ENCODE results near the gene LIN37. TPM values are rescaled to one million over a fixed set of nuclear protein-coding genes. Genes with fewer than 3 reads are reported as not detected.

LIN37 gene
- total and polyA plus RNA-seq, 9 of the 15 experiments (the other 6 are each of a cell fraction or from before 2014, with no cell fraction given) = 1.2 to 12.5 (median 8.6) TPM

DNA sequence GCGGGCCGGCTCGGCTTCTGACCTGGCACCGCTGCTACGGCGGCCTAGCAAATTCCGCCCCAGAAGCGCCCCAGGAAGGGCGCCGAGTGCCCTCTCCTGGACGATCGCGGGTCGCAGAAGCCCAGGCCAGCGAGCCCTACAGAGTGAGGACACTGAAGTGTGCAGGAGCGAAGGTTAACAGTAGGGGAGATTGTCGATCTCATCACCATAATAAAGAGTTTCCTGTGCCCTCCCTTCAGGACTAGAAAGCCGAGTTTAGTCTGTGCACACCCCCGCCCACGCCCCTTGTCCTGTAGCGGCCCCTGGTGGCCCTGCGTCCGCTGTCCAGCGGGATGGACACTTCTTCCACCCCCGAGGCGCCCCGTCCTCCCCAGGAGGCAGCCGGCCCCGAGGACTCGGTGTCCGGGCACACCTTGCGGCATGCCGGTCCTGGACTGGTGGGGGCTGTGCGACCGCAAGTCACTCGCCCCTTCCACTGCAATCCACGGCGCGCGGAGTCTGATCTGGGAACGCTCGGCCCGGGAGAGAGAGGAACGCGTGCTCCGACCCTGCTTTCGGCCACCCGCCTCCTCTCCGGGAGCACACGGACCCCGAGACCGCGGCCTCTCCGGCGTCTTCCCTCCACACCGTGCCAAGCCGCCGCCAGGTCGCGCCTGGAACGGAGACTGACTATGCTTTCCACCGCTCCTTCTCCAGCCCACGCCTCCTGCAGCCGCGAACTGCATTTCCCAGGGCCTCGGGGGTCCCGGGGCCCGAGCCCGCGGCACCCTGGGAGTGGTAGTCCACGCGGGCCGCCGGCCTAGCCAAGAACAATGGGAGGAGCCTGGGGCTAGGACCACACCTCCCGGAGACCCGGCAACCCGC is 31.3 kb upstream of the LIN37 start (continued):
- TF ChIP-seq XRCC5 (IDR thresholded peaks at IDR 0.05; ENCODE audit: low read depth, low read length) (peak; percentile 75; the same call in 1 of the 2 replicates), MCM2 (IDR thresholded peaks at IDR 0.05; ENCODE audit: low read depth) (no peak), SMAD4 (CRISPR knock-in tag; conservative IDR thresholded peaks at IDR 0.05) (0 out of 2 replicates have a peak, but pooled peaks have one; percentile 16), ZNF583 (CRISPR knock-in tag; IDR thresholded peaks at IDR 0.05) (no peak), RBFOX2 (IDR thresholded peaks at IDR 0.05; ENCODE audit: low read depth, low read length) (peak; percentile 86), NR2F6 (CRISPR knock-in tag; IDR thresholded peaks at IDR 0.05) (no peak), ZNF436 (CRISPR knock-in tag; IDR thresholded peaks at IDR 0.05) (no peak), FUS (optimal IDR thresholded peaks at IDR 0.05; ENCODE audit: low read depth, low read length) (no peak), BCLAF1 (IDR thresholded peaks at IDR 0.05; ENCODE audit: borderline replicate concordance in 1 of 2, control insufficient read depth in 1 of 2, low read depth in 2 of 2, low read length in 1 of 2) (0 out of 4 replicates have a peak, but pooled peaks of 1 of the 2 experiments have one; percentile 42), SMARCA5 (IDR thresholded peaks at IDR 0.05) (peak; percentile 47; the same call in 1 of the 2 replicates), MCM5 (IDR thresholded peaks at IDR 0.05; ENCODE audit: low read depth) (no peak), ZNF76 (CRISPR knock-in tag; IDR thresholded peaks at IDR 0.05; ENCODE audit: borderline replicate concordance) (no peak; the same call in 1 of the 2 replicates), ZNF277 (CRISPR knock-in tag; IDR thresholded peaks at IDR 0.05; ENCODE audit: borderline replicate concordance) (no peak), ZNF23 (CRISPR knock-in tag; IDR thresholded peaks at IDR 0.05) (no peak), CCAR2 (IDR thresholded peaks at IDR 0.05; ENCODE audit: low read depth, low read length) (no peak), GTF2E2 (tag; IDR thresholded peaks at IDR 0.05) (no peak), PCBP1 (IDR thresholded peaks at IDR 0.05; ENCODE audit: low read depth, low read length, poor library complexity, severe bottlenecking) (peak; percentile 24)
- TF ChIP-seq, protein P1, sequence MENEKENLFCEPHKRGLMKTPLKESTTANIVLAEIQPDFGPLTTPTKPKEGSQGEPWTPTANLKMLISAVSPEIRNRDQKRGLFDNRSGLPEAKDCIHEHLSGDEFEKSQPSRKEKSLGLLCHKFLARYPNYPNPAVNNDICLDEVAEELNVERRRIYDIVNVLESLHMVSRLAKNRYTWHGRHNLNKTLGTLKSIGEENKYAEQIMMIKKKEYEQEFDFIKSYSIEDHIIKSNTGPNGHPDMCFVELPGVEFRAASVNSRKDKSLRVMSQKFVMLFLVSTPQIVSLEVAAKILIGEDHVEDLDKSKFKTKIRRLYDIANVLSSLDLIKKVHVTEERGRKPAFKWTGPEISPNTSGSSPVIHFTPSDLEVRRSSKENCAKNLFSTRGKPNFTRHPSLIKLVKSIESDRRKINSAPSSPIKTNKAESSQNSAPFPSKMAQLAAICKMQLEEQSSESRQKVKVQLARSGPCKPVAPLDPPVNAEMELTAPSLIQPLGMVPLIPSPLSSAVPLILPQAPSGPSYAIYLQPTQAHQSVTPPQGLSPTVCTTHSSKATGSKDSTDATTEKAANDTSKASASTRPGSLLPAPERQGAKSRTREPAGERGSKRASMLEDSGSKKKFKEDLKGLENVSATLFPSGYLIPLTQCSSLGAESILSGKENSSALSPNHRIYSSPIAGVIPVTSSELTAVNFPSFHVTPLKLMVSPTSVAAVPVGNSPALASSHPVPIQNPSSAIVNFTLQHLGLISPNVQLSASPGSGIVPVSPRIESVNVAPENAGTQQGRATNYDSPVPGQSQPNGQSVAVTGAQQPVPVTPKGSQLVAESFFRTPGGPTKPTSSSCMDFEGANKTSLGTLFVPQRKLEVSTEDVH (IDR thresholded peaks at IDR 0.05; ENCODE audit: low read depth, partially characterized antibody) = no peak
- TF ChIP-seq, protein P2, sequence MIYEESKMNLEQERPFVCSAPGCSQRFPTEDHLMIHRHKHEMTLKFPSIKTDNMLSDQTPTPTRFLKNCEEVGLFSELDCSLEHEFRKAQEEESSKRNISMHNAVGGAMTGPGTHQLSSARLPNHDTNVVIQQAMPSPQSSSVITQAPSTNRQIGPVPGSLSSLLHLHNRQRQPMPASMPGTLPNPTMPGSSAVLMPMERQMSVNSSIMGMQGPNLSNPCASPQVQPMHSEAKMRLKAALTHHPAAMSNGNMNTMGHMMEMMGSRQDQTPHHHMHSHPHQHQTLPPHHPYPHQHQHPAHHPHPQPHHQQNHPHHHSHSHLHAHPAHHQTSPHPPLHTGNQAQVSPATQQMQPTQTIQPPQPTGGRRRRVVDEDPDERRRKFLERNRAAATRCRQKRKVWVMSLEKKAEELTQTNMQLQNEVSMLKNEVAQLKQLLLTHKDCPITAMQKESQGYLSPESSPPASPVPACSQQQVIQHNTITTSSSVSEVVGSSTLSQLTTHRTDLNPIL (CRISPR knock-in tag; IDR thresholded peaks at IDR 0.05) = no peak

Measured in K562 (cell line).